GM21360 (cell line): ENCODE results near the gene CEP170B.

Source experiments
- ATAC-seq: cut with Tn5 transposase; IDR thresholded peaks from one replicate; pipeline ENCODE4 v1.9.1; 2021; ENCODE audit warnings: mild to moderate bottlenecking, moderate library complexity; ENCODE audit not compliant: unreplicated experiment

CEP170B gene

GRCh38 chr14:104929268-104930230 is 64.5 kb downstream of the CEP170B start:
- ATAC-seq, result no peak

DNA sequence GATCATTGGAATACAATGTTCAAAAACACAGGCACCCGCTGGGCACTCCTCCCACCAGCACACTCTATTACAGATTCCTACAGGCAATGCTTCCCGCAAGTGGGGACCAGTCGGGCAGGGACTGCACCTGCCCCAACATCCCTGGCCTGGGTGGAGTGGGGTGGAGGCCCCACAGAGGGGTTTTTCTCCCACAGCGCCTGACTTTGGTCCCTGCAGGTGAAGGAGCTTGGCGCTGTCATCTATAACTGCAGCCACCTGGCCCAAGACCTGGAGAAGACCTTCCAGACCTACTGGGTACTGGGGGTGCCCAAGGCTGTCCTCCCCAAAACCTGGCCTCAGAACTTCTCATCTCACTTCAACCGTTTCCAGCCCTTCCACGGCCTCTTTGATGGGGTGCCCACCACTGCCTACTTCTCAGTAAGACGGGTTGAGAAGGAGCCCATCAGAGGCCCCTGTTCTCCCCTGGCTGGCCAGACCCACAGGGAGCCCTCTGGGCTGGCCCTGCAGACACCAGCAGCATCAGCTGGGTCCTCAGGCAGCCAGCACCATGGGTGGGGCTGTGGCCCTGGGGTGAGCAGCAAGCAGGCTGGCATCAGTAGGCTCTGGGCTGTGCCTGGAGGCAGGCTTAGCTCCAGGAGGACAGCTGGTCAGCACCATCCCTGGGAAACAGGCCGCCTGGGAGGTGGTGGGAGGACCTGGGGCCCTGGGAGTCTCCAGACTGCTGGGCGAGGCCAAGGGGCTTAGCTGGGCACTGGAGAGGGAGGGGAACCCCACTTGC is 65.6 kb downstream of the CEP170B start:
- ATAC-seq, result no peak

GRCh38 chr14:104931304-104931770 is 66.3 kb downstream of the CEP170B start:
- no peak for ATAC-seq

GRCh38 chr14:104931771-104932675 is 67.0 kb downstream of the CEP170B start:
- ATAC-seq, result no peak

GRCh38 chr14:104932676-104933631 is 67.9 kb downstream of the CEP170B start:
- no peak for ATAC-seq

DNA sequence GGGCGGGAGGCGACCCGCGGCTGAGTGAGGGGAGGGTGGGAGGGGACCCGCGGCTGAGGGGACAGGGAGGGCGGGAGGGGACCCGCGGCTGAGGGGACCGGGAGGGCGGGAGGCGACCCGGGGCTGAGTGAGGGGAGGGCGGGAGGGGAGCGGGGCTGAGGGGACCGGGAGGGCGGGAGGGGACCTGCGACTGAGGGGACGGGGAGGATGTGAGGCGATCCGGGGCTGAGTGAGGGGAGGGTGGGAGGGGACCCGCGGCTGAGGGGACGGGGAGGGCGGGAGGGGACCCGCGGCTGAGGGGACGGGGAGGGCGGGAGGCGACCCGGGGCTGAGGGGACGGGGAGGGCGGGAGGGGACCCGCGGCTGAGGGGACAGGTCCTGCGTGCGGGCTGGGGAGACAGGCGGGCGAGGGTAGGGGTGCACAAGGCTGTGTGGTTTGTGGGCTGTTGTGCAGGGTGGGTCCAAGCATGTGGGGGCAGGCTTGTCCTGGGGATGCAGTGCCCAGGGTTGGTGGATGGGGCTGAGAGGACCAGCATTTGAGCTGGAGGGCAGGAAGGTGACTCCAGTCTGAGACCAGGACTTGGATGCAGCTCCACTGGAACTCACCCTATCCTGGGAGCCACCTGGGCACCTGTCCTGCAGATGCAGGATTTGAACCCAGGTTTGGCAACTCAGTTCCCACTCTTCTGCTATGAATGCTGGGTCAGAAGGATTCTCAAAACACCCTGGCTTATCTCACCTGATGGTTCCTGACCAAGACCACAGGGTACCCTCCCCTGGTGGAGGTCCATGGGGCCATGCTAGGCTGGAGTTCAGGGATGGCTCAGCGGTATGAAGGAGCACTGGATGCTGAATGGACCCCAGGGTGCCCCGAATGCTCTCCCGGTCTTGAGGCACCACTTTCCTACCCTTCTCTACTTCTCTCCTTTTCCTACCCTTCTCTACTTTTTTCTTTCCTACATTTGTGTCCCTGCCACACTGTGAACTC is 69.0 kb downstream of the CEP170B start:
- ATAC-seq, result no peak

GRCh38 chr14:104935026-104935650 is 70.1 kb downstream of the CEP170B start:
- ATAC-seq, result no peak

DNA sequence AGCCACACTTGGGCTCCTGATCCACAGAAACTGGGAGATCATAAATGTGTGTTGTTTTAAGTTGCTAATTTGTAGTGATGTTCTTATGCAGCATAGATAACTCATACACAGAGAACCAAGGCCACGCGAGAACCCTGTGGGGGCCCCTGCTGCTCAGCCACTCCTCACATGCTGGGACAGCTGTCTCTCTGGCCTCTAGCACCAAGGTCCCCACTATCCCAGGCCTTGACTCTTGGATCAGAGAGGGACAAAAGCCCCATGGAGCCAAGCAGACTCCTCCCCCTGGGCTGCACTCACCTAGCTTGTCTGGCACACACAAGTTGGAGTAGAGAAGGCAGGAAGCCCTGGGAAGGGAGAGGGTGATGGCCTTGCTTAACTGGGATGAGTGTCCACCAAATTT is 70.9 kb downstream of the CEP170B start:
- no peak for ATAC-seq

GRCh38 chr14:104936361-104937155 is 71.5 kb downstream of the CEP170B start:
- no peak for ATAC-seq

GRCh38 chr14:104937161-104937560 is 72.1 kb downstream of the CEP170B start:
- ATAC-seq, result no peak

DNA sequence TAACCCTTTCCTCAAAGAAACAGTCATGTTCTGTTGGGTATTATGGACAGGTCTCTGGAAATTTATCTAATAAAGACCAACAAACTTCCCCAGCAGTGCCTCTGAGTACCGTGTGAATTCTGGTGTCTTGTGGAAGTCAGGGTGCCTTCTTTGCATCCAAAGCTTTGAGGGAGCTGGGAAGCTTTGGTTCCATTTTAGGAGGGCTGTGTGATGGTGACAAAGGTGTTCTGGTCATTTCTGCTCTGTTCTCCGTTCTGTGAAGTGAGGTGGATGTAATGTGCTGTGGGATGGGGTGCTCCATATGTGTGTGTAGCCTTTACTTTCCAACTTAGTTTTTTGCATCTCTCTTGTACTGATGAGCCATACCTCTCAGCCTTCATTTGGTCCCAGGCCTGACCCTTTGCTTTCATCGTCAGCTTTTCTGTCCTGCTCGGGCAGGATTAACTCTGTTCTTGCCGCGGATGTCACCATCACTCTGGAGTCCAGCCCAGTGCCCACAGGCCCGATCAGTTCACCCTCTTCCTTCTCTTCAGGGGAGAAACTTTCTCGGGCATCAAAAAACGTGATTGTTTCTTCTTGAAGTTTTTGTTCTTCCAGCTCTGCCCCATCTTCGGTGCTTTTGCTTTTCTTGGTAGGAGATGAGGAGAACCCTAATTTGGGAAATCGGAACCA is 72.8 kb downstream of the CEP170B start:
- no peak for ATAC-seq

GRCh38 chr14:104938436-104938835 is 73.4 kb downstream of the CEP170B start:
- no peak for ATAC-seq

GRCh38 chr14:104938960-104939359 is 73.9 kb downstream of the CEP170B start:
- ATAC-seq, result no peak

DNA sequence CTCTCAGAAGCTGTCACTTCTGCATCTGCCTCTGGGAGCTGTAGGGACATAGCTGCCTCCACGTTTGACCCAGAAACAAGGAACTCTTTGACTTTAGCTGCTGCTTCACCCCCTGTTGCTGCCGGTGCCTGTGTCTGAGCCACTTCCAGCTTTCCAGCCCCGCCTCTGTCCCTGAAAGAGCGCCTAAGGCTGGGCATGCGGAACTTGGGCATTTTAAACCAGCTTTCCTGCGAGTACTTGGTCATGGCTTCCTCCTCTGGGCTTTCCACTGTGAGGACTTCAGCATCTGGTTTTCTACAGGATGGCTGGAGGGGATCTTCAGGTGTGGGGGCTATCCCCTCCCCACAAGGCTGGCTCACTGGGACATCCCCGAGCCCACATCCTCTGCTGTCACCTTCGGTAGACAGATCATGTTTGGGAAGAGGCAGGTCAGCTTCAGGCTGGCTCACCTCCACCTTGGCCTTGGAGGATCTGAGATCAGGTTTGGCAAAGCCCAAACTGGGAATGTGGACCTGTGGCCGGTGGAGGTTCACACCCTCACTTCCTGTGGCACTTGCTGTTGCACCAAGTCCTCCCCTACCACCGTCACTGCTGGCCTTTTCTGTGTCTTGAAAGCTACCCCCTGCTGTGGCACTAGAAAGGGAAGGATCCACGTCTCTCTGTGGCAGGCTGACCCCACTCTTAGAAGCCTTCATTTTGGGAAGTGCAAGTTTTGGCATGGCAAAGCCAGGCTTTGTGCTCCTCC is 74.8 kb downstream of the CEP170B start:
- ATAC-seq, result no peak

GRCh38 chr14:104940526-104941150 is 75.6 kb downstream of the CEP170B start:
- ATAC-seq, result no peak
